ENCODE results near the gene CMTR2.
"Not testable (repeated sequence)": the region's sequence is repeated elsewhere in the genome, so short reads cannot be mapped to it uniquely, and the experiment has no call there.

The CMTR2 gene, protein sequence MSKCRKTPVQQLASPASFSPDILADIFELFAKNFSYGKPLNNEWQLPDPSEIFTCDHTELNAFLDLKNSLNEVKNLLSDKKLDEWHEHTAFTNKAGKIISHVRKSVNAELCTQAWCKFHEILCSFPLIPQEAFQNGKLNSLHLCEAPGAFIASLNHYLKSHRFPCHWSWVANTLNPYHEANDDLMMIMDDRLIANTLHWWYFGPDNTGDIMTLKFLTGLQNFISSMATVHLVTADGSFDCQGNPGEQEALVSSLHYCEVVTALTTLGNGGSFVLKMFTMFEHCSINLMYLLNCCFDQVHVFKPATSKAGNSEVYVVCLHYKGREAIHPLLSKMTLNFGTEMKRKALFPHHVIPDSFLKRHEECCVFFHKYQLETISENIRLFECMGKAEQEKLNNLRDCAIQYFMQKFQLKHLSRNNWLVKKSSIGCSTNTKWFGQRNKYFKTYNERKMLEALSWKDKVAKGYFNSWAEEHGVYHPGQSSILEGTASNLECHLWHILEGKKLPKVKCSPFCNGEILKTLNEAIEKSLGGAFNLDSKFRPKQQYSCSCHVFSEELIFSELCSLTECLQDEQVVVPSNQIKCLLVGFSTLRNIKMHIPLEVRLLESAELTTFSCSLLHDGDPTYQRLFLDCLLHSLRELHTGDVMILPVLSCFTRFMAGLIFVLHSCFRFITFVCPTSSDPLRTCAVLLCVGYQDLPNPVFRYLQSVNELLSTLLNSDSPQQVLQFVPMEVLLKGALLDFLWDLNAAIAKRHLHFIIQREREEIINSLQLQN

DNA sequence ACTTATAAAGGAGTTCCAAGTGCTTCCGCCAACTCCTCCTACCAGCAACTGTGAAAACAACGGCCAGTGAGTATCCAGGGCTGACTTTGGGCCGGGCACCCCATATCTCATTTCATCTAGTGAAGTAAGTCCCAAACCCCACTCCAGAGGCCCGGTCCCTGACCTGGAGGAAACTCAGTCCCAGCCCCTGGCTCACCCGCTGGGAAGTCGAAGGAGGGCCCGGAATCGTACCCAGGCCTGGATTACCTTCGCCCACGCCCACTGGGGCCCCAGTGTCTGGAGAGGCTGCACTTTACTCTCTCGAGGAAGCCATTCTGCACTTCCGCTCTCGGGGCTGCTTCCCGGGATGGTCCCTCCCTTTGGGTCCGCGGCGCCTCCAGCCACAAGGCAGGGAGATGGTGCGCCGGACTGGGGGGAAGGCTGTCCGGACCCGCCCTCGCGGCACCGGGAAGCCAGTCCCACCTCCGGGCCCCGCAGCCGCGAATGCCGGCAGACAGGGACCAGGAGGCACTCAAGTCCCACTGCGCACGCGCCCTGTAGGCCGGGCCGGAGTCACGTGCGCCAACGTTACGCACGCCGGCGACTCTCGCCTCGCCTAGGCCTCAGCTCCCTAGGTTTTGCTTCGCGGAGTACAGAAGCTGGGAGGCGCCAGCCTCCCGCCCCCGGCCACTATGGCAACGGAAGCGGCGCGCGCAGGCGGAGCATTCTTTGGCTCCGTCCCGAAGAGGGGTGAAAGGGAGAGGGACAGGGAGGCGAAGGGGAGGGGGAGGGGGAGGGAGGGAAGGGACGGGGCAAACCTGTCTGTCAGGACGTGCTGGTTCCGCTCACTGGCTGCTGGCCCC, at the start of gene CMTR2:
TSS of gene CMTR2 (minus strand) at position 513 of the 842 bp plus-strand sequence. CDS start 3,482 bp downstream, outside the sequence.
- peak; percentile 89 for DNase-seq

- DNase-seq = no peak
Observed at GRCh38 chr16:71338632-71339031, 49.4 kb upstream of the CMTR2 start.

- DNase-seq = no peak
Observed at GRCh38 chr16:71338193-71338592, 49.0 kb upstream of the CMTR2 start.

- DNase-seq = no peak
Observed at GRCh38 chr16:71337631-71338030, 48.4 kb upstream of the CMTR2 start.

- no peak for DNase-seq
Observed at GRCh38 chr16:71328151-71328550, 38.9 kb upstream of the CMTR2 start.

DNA sequence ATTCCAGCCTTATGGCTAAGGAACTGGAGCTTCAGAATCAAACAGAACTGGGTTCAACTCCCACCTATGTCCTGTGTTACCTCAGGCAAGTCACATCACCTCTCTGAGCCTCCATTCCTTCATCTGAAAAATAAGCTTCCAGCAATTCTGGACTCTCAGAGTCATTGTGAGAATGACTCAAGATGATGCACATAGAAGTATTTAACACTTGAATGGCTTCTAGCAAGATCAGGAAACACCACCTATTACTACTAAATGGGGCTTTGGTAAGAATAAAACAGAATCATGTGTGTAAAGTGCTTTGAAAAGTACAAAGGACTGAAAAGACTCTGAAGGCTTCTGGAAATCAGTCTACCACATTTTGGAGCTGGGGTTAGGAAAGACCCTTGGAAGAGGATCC, 38.5 kb upstream of the CMTR2 start:
- no peak for DNase-seq

- no peak for DNase-seq
Observed at GRCh38 chr16:71319999-71320398, 30.8 kb upstream of the CMTR2 start.

- no peak for DNase-seq
Observed at GRCh38 chr16:71315269-71315668, 26.1 kb upstream of the CMTR2 start.

- not testable (repeated sequence) for DNase-seq
Observed at GRCh38 chr16:71313591-71313990, 24.4 kb upstream of the CMTR2 start.

- DNase-seq = no peak
Observed at GRCh38 chr16:71311553-71312158, 22.5 kb upstream of the CMTR2 start.

GRCh38 chr16:71303938-71304337, 14.7 kb upstream of the CMTR2 start:
- no peak for DNase-seq

- DNase-seq = no peak
Observed at GRCh38 chr16:71297341-71297634, 8.1 kb upstream of the CMTR2 start.

DNA sequence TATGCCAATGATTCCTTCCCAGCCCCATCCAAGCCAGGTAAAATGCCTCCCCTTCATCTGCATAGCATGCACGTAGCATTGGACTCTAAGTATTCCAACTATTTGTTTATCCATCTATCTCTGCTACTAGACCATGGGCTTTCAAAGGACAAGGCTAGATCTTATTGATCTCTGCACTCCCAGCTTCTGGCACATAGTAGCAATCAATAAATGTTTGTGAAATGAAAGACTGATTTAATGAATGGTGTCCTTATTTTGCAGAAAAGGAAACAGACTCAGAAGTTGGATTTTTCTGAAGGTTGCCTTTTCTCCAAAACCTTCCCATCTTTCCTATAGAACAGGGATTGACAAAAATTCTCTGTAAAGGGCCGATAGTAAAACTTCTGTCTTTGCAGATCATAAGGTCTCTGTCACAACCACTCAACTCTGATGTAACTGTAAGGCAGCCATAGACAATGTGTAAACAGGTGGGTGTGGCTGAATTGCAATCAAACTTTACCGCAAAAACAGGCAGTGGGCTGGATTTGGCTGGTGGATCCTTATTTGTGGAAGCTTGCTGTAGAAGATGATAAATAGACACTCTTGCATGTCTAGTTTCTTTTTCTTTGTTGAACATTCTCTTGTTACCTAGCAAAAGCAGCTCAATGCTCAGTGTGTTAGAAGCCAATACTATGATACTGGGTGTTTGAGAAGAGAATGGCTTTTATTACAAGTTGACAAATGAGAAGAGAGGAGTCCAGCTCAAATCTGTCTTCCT, 7.6 kb upstream of the CMTR2 start:
- no peak for DNase-seq

DNA sequence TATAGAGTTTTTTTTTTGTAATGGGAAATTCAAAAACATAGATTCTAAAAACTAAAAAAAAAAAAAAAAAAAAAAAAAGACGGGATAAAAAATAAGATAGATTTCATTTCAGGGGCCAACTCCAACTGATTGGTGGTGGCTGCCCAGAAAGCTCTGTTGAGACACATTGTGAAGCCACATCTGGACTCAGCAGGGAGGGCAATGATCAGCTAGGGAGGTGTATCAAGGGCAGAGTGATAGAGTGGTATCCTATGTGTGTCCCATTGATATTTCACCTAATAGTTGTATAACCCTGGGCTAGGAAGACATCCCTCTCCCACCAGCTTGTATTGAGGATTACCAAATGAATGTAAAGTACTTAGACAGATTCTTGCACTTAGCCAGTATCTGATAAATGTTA, 6.7 kb upstream of the CMTR2 start:
- no peak for DNase-seq

DNA sequence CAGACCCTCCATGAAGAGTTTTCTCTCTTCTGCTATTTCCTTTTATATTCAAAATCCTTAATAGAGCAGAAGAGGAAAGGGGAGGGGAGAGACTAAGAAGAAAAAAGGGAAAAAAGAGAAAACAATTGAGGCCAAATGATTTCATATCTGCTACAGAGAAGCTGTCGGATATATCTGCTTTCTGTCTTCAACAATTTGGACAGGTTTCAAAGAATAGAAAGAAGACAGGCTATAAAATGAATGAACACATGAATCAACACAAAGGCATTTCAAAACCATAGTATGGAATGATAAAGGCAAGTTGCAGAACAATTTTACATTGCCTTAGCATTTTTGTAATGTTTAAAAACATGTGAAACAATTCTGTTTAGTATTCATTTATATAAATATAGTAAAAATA, 4.7 kb upstream of the CMTR2 start:
- DNase-seq = no peak

GRCh38 chr16:71292095-71292494, 2.9 kb upstream of the CMTR2 start:
- DNase-seq = not testable (repeated sequence)

DNA sequence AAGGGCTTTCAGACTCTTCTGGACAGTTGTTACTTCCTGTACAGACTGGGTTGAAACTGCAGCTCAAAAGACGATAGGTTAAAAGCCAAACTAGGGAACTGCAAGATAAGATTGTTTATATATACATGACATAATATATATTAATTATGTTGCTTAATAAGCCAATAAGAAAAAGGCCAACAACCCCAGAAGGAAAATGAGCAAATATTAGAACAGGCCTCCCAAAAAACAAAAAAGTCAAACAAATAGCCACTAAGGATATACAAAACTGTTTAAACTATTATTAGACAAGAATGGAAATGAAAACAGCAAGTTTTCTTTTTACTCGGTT, 495 bp upstream of the CMTR2 start:
- DNase-seq = no peak

- DNase-seq = no peak
Observed at GRCh38 chr16:71288570-71288889, 672 bp downstream of the CMTR2 start.

- no peak for DNase-seq
Observed at GRCh38 chr16:71287911-71288310, 1.3 kb downstream of the CMTR2 start.

DNA sequence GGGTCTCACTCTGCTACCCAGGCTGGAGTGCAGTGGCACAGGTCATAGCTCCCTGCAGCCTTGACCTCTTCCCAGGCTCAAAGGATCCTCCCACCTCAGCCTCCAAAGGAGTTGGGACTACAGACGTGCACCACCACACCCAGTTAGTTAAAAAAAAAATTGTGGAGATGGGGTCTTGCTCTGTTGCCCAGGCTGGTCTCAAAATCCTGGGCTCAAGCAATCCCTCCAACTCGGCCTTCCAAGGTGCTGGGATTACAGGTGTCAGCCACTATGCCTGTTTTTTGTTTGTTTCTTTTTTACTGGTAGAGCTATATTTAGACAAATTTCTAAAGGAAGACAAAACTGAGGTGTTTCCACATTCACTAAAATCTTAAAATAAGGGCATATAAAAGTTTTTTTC, 1.7 kb downstream of the CMTR2 start:
- DNase-seq = no peak

DNA sequence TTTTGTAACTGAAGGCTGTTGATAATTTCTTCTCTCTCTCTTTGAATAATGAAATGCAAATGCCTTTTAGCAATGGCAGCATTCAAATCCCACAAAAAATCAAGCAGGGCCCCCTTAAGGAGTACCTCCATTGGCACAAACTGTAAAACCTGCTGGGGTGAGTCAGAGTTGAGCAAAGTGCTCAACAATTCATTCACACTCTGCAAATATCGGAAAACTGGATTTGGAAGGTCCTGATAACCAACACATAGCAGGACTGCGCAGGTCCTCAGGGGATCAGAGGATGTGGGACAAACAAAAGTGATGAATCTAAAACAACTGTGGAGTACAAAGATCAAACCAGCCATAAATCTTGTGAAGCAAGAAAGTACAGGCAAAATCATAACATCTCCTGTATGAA, 5.6 kb downstream of the CMTR2 start:
- no peak for DNase-seq

DNA sequence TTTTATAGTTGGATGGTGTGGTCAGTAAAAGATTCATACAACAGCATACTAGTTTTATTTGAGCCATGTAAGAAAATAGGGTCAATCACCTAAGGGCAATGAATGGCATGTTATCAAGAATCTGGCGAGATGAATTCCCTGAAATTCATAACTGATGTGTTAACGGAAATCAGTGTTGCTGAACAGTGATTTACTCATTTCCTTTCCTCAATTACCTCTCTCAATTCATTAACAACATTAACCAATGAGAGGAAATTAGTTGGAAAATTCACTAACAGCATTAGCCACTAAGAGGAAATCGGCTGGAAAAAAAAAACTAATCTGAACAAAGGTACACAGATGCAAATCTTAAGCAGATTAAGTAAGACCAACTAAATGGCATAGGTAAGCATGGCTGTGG, 6.3 kb downstream of the CMTR2 start:
- DNase-seq = no peak

All from stimulated activated CD4-positive, alpha-beta T cell treated with anti-CD3 and anti-CD28 coated beads, Interleukin-12 subunit alpha, Interleukin-12 subunit beta, amount 100 ng/mL, for 4 hours (primary cell).